B cell (primary cell): Measurements from ENCODE around the gene CTSK. TPM values are rescaled to one million over a fixed set of nuclear protein-coding genes. Genes with fewer than 3 reads are reported as not detected.

Source experiments
- ATAC-seq: fragments of 200-7000 bp; cut with Tn5 transposase; one replicate; pipeline ENCODE4 v1.10.0; 2021; ENCODE audit warnings: low read depth, mild to moderate bottlenecking, moderate number of reproducible peaks, moderate library complexity
- CTCF ChIA-PET: fragments of 350-600 bp; sonication (Branson Sonifier 250); formaldehyde crosslinking; loops from one replicate; lab custom pipeline; 2021; ENCODE audit warnings: antibody characterized with exemption, inconsistent platforms; lab: Charles Lee
- POLR2A ChIA-PET: fragments of 350-600 bp; sonication (Branson Sonifier 250); formaldehyde crosslinking; loops from one replicate; lab custom pipeline; 2021; ENCODE audit warnings: antibody characterized with exemption; lab: Charles Lee
- DNase-seq: peaks from one replicate; pipeline ENCODE4 v3.0.0; 2013
- H2AFZ ChIP-seq: 2 replicates; pipeline ENCODE4 v1.6.1; 2012; ENCODE audit warnings: mild to moderate bottlenecking, low read depth, low read length; ENCODE audit not compliant: insufficient read depth, poor library complexity, severe bottlenecking
- H3K27ac ChIP-seq, 2 donors: 1 replicate in 1 of 2; 2 replicates in 1 of 2; pipeline ENCODE4 v1.5.1; 2012 to 2013; ENCODE audit warnings: low read length in 2 of 2, mild to moderate bottlenecking in 2 of 2, moderate library complexity in 1 of 2
- H3K27me3 ChIP-seq, 4 experiments: fragments of 200-600 bp in 1 of 4; sonication (generic) in 1 of 4; replicated peaks in 1 of 4; 1 replicate in 2 of 4; 2 replicates in 2 of 4; pipeline versions ENCODE4 v1.6.1 to v1.7.0; 2013 to 2016; ENCODE audit warnings: low read length in 3 of 4, mild to moderate bottlenecking in 2 of 4, mixed read lengths in 1 of 4, moderate library complexity in 1 of 4; ENCODE audit not compliant: insufficient read depth in 4 of 4, control insufficient read depth in 3 of 4; ENCODE audit errors: control extremely low read depth in 1 of 4
- H3K36me3 ChIP-seq, 2 experiments: replicated peaks in 1 of 2; 1 replicate in 1 of 2; 2 replicates in 1 of 2; pipeline versions ENCODE4 v1.6.1 to v1.7.1; 2013; ENCODE audit warnings: low read length in 1 of 2; ENCODE audit not compliant: insufficient read depth in 2 of 2, control insufficient read depth in 1 of 2; ENCODE audit errors: control extremely low read depth in 1 of 2, extremely low read depth in 1 of 2
- H3K4me1 ChIP-seq, 2 donors: fragments of 200-600 bp in 1 of 2; sonication (generic) in 1 of 2; 1 replicate in 1 of 2; 2 replicates in 1 of 2; pipeline versions ENCODE4 v1.5.1 to v1.6.1; 2013 to 2017; ENCODE audit warnings: low read length in 2 of 2; ENCODE audit not compliant: control insufficient read depth in 2 of 2, insufficient read depth in 2 of 2
- H3K4me2 ChIP-seq: replicated peaks from 2 replicates; pipeline ENCODE3; 2012; ENCODE audit warnings: mild to moderate bottlenecking, low read depth, low read length; ENCODE audit not compliant: poor library complexity, severe bottlenecking
- H3K4me3 ChIP-seq, 5 experiments: fragments of 200-600 bp in 1 of 5; sonication (generic) in 1 of 5; 1 replicate in 3 of 5; 2 replicates in 2 of 5; pipeline versions ENCODE4 v1.5.1 to v1.7.0; 2011 to 2016; ENCODE audit warnings: low read length in 4 of 5, mild to moderate bottlenecking in 4 of 5, low read depth in 2 of 5, control low read depth in 1 of 5, moderate library complexity in 1 of 5; ENCODE audit not compliant: insufficient read depth in 1 of 5; ENCODE audit errors: control extremely low read depth in 1 of 5, extremely low read depth in 1 of 5
- H3K79me2 ChIP-seq: fragments of 200-600 bp; sonication (generic); one replicate; pipeline ENCODE4 v1.6.0; 2016; ENCODE audit warnings: low read length; ENCODE audit not compliant: control insufficient read depth, insufficient read depth
- H3K9ac ChIP-seq: fragments of 200-600 bp; sonication (generic); 2 replicates; pipeline ENCODE4 v1.6.1; 2017; ENCODE audit warnings: mild to moderate bottlenecking, low read length, moderate library complexity
- H3K9me3 ChIP-seq, 3 donors: one replicate each; pipeline versions ENCODE4 v1.6.1 to v1.7.1; 2013; ENCODE audit warnings: low read length in 2 of 3; ENCODE audit not compliant: control insufficient read depth in 2 of 3, insufficient read depth in 1 of 3; ENCODE audit errors: control extremely low read depth in 1 of 3
- H4K20me1 ChIP-seq: 2 replicates; pipeline ENCODE4 v1.6.0; 2012; ENCODE audit warnings: mild to moderate bottlenecking, low read length; ENCODE audit not compliant: insufficient read depth, control insufficient read depth, poor library complexity, severe bottlenecking
- H3K27ac Mint-ChIP-seq: one replicate; pipeline ENCODE4 v1.8.0; 2021; ENCODE audit warnings: mixed read lengths
- H3K27me3 Mint-ChIP-seq: one replicate; pipeline ENCODE4 v1.8.0; 2021; ENCODE audit warnings: mixed read lengths
- H3K4me1 Mint-ChIP-seq: one replicate; pipeline ENCODE4 v1.8.0; 2021; ENCODE audit warnings: mixed read lengths
- H3K4me3 Mint-ChIP-seq: one replicate; pipeline ENCODE4 v1.8.0; 2021; ENCODE audit warnings: mixed read lengths
- H3K9me3 Mint-ChIP-seq: one replicate; pipeline ENCODE4 v1.8.0; 2022; ENCODE audit warnings: mixed read lengths; ENCODE audit not compliant: insufficient read depth
- EZH2 ChIP-seq: IDR thresholded peaks from 2 replicates; pipeline ENCODE4 v1.6.1; 2012; ENCODE audit warnings: borderline replicate concordance, low read depth, mild to moderate bottlenecking, moderate library complexity, low read length; ENCODE audit not compliant: insufficient read depth, poor library complexity, severe bottlenecking
- WGBS: methylation state at CpG from one replicate; pipeline ENCODE4 v1.1.5; 2013; ENCODE audit warnings: missing lambda C conversion rate; ENCODE audit not compliant: insufficient coverage; 5-methylcytosine and 5-hydroxymethylcytosine counted together
- intact Hi-C: fragments of 100-400 bp; cut with micrococcal nuclease; formaldehyde crosslinking; loops from one replicate; pipeline ENCODE4 v1.10.0; 2022
- polyA plus RNA-seq: library from polyadenylated mRNA; depleted of rRNA; stranded (reverse); fragments of >200 nt; gene quantifications from 2 replicates; pipeline ENCODE4 v1.2.3, GENCODE V29; 2012
- total RNA-seq, 2 donors: library from RNA; stranded (reverse); fragments of 120-200 nt in 1 of 2; gene quantifications; 1 replicate in 1 of 2; 2 replicates in 1 of 2; pipeline versions ENCODE4 v1.2.3 to v1.2.4, GENCODE V29; 2013 to 2022
- TF ChIP-seq, protein P1 (sequence below): fragments of 200-600 bp; IDR thresholded peaks from one replicate; pipeline ENCODE4 v1.8.0; 2022; ENCODE audit warnings: antibody characterized with exemption, mild to moderate bottlenecking

Gene CTSK
- total and polyA plus RNA-seq, 2 donors (not counting 1 experiment from before 2014, with no cell fraction given): 5.3 to 6.0 TPM

DNA sequence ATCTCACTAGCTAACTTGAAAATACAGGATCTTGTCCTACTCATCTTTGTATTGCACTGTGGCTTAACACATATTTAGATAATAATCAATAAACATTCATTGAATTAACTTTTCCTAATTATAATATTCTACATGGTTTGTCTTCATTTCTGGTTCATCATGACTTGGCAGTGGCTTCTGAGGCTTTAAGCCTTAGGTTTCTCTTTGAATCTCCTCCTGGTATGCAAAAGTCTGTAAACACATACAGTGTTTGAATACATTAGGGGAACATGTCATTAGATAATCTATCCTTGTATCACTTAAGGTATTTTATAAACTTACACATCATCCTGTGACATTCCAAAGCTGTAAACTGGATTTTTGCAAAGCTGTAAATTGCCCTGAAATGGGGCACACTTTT, 20.6 kb downstream of the CTSK start:
- Mint-ChIP-seq H3K4me3 (no peak overlapping the region), H3K4me1 (peaks cover 18% of the 10 kb centered on the region), H3K9me3 (no peaks in the 10 kb centered on the region), H3K27me3 (no peaks in the 10 kb centered on the region), H3K27ac (peak overlapping the region; percentile 80)
- ChIA-PET POLR2A (interaction anchor here (0.6 kb wide), 1 partner anchor 9 kb away, joined by 8 read pairs; no protein-coding TSS in a partner anchor), CTCF (interaction anchor here (0.6 to 1.8 kb wide), 5 partner anchors 22 to 622 kb away, joined by 3 to 5 read pairs (median 3); partner anchors contain the start of genes CTSS and MINDY1)
- peak overlapping the region; percentile 9 for H2AFZ ChIP-seq
- H4K20me1 ChIP-seq: no peaks in the 10 kb centered on the region
- no peak for DNase-seq
- intact Hi-C loops: no loop called here
- no peaks in the 10 kb centered on the region for H3K36me3 ChIP-seq
- H3K9me3 ChIP-seq: peaks cover 0 to 2% (median 0%) of the 10 kb centered on the region in 3 donors
- no peak overlapping the region for H3K9ac ChIP-seq
- H3K79me2 ChIP-seq: no peaks in the 10 kb centered on the region
- no peak overlapping the region for H3K27ac ChIP-seq
- no peak for TF ChIP-seq EZH2
- peaks cover 9 to 14% of the 10 kb centered on the region in 2 donors for H3K4me1 ChIP-seq
- H3K27me3 ChIP-seq: no peaks in the 10 kb centered on the region
- no peak for ATAC-seq
- no peak overlapping the region for H3K4me3 ChIP-seq
- peak overlapping the region; percentile 19 for H3K4me2 ChIP-seq

DNA sequence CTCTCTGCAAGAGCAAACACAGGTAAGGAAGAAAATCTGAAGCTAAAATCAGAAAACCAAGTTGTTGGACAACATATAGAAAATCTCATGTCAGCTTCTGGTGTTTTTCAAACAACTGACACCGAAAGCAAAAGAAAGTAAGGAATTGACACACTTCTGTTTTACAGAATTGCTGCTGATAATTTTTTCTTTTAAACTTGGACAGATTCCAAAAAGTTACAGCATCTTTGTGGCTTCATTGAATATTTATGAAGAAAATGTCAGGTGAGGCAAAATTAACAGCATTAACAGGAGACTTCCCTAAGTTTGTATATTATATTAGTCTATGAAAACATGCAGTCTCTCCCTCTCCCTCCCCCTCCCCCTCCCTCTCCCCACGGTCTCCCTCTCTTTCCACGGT, 27.6 kb downstream of the CTSK start:
- no peaks in the 10 kb centered on the region for H4K20me1 ChIP-seq
- DNase-seq (no peak), ATAC-seq (no peak)
- WGBS: 100% methylated on average over 1 of the region's 3 CpGs
- intact Hi-C loops: no loop called here
- H3K4me3 ChIP-seq: no peak overlapping the region
- H3K9me3 ChIP-seq: no peaks in the 10 kb centered on the region
- H3K4me1 Mint-ChIP-seq: peaks cover 5% of the 10 kb centered on the region
- H3K4me1 ChIP-seq: no peaks in the 10 kb centered on the region
- CTCF ChIA-PET: no interaction called here
- no peak overlapping the region for H3K4me3 Mint-ChIP-seq
- H3K27ac Mint-ChIP-seq: no peak overlapping the region
- no peaks in the 10 kb centered on the region for H3K27me3 ChIP-seq
- POLR2A ChIA-PET: no interaction called here
- no peaks in the 10 kb centered on the region for H3K79me2 ChIP-seq
- H3K9ac ChIP-seq: no peak overlapping the region
- no peak overlapping the region for H2AFZ ChIP-seq
- no peak overlapping the region for H3K4me2 ChIP-seq
- no peak overlapping the region for H3K27ac ChIP-seq
- TF ChIP-seq, protein P1, sequence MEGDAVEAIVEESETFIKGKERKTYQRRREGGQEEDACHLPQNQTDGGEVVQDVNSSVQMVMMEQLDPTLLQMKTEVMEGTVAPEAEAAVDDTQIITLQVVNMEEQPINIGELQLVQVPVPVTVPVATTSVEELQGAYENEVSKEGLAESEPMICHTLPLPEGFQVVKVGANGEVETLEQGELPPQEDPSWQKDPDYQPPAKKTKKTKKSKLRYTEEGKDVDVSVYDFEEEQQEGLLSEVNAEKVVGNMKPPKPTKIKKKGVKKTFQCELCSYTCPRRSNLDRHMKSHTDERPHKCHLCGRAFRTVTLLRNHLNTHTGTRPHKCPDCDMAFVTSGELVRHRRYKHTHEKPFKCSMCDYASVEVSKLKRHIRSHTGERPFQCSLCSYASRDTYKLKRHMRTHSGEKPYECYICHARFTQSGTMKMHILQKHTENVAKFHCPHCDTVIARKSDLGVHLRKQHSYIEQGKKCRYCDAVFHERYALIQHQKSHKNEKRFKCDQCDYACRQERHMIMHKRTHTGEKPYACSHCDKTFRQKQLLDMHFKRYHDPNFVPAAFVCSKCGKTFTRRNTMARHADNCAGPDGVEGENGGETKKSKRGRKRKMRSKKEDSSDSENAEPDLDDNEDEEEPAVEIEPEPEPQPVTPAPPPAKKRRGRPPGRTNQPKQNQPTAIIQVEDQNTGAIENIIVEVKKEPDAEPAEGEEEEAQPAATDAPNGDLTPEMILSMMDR: no peak
- no peak for TF ChIP-seq EZH2
- no peaks in the 10 kb centered on the region for H3K27me3 Mint-ChIP-seq
- H3K9me3 Mint-ChIP-seq: no peaks in the 10 kb centered on the region
- H3K36me3 ChIP-seq: no peaks in the 10 kb centered on the region
